OCI-LY1 (cell line): Measurements from ENCODE around the gene CHD9NB.
"Not testable (repeated sequence)": the region's sequence is repeated elsewhere in the genome, so short reads cannot be mapped to it uniquely, and the experiment has no call there.

Source experiments
- CTCF ChIP-seq: fragments of 200-600 bp; sonication (generic), shearing (Covaris generic); IDR thresholded peaks from 2 replicates; pipeline ENCODE4 v1.5.1; 2017; ENCODE audit warnings: mild to moderate bottlenecking, antibody characterized with exemption, low read length, moderate library complexity, mixed read lengths
- EZH2 ChIP-seq: fragments of 200-600 bp; sonication (generic), shearing (Covaris generic); IDR thresholded peaks from 2 replicates; pipeline ENCODE4 v1.8.0; 2017; ENCODE audit warnings: borderline replicate concordance, mixed run types, mild to moderate bottlenecking, antibody characterized with exemption, low read length, moderate library complexity, mixed read lengths

- not testable (repeated sequence) for TF ChIP-seq CTCF, EZH2
These were observed 16.0 kb downstream of the CHD9NB start for GRCh38 chr16:53036711-53037110.
